Erythroblast (primary cell): Measurements from ENCODE around the gene AGO1.

Experiments
- DNase-seq, 2 experiments: peaks; one replicate each; lab custom pipeline; 2025; lab: John Stamatoyannopoulos, UW
- GATA1 ChIP-seq: IDR thresholded peaks from 2 replicates; pipeline ENCODE4 v1.6.1; 2011; ENCODE audit warnings: low read depth, mild to moderate bottlenecking, control low read depth, low read length, moderate library complexity
- POLR2A ChIP-seq: IDR thresholded peaks from 2 replicates; pipeline ENCODE4 v1.6.1; 2011; ENCODE audit warnings: mild to moderate bottlenecking, low read length

Gene AGO1

GRCh38 chr1:35882945-35883634, at the start of gene AGO1:
Gene AGO1, plus strand, starts transcription at chr1:35883209. Its CDS starts 213 bp downstream, at chr1:35883422.
- peak; percentile 96 to 98 for DNase-seq
- TF ChIP-seq POLR2A (peak; percentile 57), GATA1 (no peak)

GRCh38 chr1:35833395-35833794, 49.6 kb upstream of the AGO1 start:
- TF ChIP-seq POLR2A (no peak), GATA1 (no peak)
- no peak for DNase-seq

- DNase-seq: no peak
- no peak for TF ChIP-seq POLR2A
- no peak for TF ChIP-seq GATA1
These were observed 48.8 kb upstream of the AGO1 start for GRCh38 chr1:35834218-35834617.

GRCh38 chr1:35835398-35835797, 47.6 kb upstream of the AGO1 start:
- TF ChIP-seq GATA1 (no peak), POLR2A (no peak)

GRCh38 chr1:35836734-35837133, 46.3 kb upstream of the AGO1 start:
- TF ChIP-seq POLR2A (no peak), GATA1 (no peak)
- DNase-seq: no peak

More at GRCh38 chr1:35835398-35835797, 47.6 kb upstream of the AGO1 start:
- no peak for DNase-seq

DNA sequence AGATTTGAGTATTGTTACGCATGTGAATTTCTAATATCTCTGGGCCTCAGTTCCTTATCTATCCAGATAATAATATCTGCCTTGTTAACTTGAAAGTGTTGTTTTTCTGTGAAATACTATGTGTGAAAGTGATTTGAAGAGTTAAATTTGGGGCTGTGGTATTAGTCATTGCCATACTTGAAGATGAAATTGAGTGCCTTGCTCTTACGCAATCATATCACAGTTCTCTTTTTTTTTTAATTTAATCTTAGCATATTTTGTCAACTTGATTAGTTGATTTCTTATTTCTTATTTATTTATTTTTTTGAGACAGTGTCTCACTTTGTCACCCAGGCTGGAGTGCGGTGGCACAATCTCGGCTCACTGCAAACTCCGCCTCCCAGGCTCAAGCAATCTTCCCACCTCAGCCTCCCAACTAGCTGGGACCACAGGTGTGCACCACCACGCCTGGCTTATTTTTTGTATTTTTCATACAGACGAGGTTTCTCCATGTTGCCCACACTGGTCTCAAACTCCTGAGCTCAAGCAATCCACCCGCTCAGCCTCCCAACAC, 44.2 kb upstream of the AGO1 start:
- TF ChIP-seq GATA1: no peak
- no peak for TF ChIP-seq POLR2A
- no peak for DNase-seq

DNA sequence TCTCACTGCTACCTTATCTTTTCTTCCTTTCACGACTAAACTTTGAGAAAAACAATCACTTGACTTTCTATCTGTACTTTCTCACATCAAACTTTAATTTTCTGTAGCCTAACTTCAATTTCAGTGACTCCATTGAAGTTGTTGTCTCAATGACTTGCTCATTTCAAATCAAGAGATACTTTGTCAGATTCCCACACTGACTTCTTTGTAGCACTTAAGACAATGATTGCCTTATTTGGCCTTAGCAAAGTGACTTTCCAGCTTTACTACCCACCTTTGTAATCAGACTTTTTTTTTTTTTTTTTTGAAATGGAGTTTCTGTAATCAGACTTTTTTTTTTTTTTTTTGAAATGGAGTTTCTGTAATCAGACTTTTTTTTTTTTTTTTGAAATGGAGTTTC, 38.2 kb upstream of the AGO1 start:
- no peak for TF ChIP-seq GATA1
- TF ChIP-seq POLR2A: no peak
- no peak for DNase-seq

DNA sequence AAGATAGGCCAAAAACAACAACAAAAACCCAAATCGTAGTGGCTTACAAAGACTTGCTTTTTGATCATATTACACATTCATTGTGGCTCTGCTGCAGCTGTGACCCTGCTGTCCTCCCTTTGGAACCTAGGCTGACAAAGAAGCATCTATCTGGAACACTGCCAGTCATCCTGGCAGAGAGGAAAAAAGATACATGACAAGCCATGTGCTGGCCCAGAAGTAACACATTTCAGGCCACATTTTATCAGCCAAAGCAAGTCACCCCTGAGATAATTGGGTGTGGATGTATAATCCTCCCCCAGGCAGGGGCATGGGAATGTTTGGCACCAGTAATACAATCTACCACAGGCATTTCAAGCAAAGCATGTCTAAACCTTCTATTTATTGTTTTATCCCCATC, 37.2 kb upstream of the AGO1 start:
- TF ChIP-seq POLR2A (no peak), GATA1 (no peak)
- peak in 1 of 2 experiments; percentile 11 for DNase-seq

GRCh38 chr1:35847935-35848565, 35.0 kb upstream of the AGO1 start:
- no peak for DNase-seq
- TF ChIP-seq POLR2A (no peak), GATA1 (no peak)

DNA sequence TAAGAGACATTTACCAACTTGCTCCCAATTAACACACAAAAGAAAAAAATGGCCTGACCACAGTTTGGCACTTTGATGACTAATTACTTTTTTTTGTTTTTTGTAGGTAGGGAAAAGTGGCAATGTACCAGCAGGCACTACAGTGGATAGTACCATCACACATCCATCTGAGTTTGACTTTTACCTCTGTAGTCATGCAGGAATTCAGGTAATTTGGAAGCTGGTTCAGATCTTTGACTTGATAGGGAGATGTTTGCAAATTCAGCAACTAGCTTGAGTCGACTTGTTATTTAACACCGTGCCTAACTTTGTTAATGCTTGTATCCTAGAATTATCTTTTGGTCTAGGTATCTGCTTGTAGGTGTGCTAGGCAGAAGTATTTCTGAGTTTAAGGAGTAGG, 33.0 kb upstream of the AGO1 start:
- TF ChIP-seq GATA1: no peak
- TF ChIP-seq POLR2A: no peak
- DNase-seq: no peak

- no peak for DNase-seq
- no peak for TF ChIP-seq GATA1
- no peak for TF ChIP-seq POLR2A
These were observed 32.3 kb upstream of the AGO1 start for GRCh38 chr1:35850716-35851115.

- DNase-seq: no peak
- TF ChIP-seq GATA1: no peak
- TF ChIP-seq POLR2A: no peak
These were observed 31.7 kb upstream of the AGO1 start for GRCh38 chr1:35851132-35851869.

DNA sequence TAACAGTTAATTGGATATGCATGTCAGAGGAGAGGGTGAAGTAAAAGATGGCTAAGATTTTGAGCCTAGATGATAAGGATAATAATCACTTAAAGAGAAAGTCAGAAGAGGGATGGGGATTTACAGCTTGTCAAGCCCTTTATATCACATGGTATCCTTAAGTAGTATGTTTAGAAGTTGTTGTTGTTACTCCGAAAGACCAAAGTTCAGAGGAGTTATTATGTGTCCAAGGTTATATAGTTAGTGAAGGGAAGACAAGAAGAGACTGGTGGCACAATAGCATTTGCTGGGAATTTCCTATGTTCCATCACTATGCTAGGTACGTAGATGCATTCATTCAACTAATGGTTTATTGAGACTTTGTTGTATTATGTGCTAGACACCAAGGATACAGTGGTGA, 30.8 kb upstream of the AGO1 start:
- no peak for DNase-seq
- TF ChIP-seq GATA1 (no peak), POLR2A (no peak)
